CD4-positive, alpha-beta T cell (primary cell): Measurements from ENCODE around the gene CCP110. TPM values are rescaled to one million over a fixed set of nuclear protein-coding genes. Genes with fewer than 3 reads are reported as not detected.
A peak's percentile ranks its signal among the peaks of the same experiment; 100 is the strongest.

Experiments used
- ATAC-seq: fragments of 200-7000 bp; cut with Tn5 transposase; one replicate; pipeline ENCODE4 v1.10.0; 2022; ENCODE audit warnings: mild to moderate bottlenecking; ENCODE audit not compliant: poor library complexity
- CTCF ChIA-PET: fragments of 350-600 bp; sonication (Branson Sonifier 250); formaldehyde crosslinking; loops from one replicate; lab custom pipeline; 2021; ENCODE audit warnings: antibody characterized with exemption, inconsistent platforms; lab: Charles Lee
- POLR2A ChIA-PET: fragments of 350-600 bp; sonication (Branson Sonifier 250); formaldehyde crosslinking; loops from one replicate; lab custom pipeline; 2021; ENCODE audit warnings: antibody characterized with exemption, inconsistent platforms; lab: Charles Lee
- DNase-seq, 14 experiments: peaks; one replicate each; pipeline ENCODE4 v3.0.0-alpha.2; 2013 to 2020; ENCODE audit warnings: mixed read lengths in 2 of 14
- H3K27ac ChIP-seq, 2 donors: one replicate each; pipeline versions ENCODE4 v1.5.1 to v1.7.0; 2013; ENCODE audit warnings: low read length in 2 of 2, low read depth in 1 of 2, mild to moderate bottlenecking in 1 of 2
- H3K27me3 ChIP-seq, 2 experiments: 1 replicate in 1 of 2; 2 replicates in 1 of 2; pipeline versions ENCODE4 v1.6.1 to v1.7.0; 2013; ENCODE audit warnings: low read length in 2 of 2, control low read depth in 1 of 2, mild to moderate bottlenecking in 1 of 2, moderate library complexity in 1 of 2; ENCODE audit not compliant: insufficient read depth in 2 of 2, control insufficient read depth in 1 of 2
- H3K36me3 ChIP-seq: one replicate; pipeline ENCODE4 v1.6.1; 2013; ENCODE audit warnings: low read length, control low read depth; ENCODE audit not compliant: insufficient read depth
- H3K4me1 ChIP-seq: one replicate; pipeline ENCODE4 v1.6.1; 2013; ENCODE audit warnings: low read length, control low read depth; ENCODE audit not compliant: insufficient read depth
- H3K4me3 ChIP-seq: one replicate; pipeline ENCODE4 v1.5.1; 2013; ENCODE audit warnings: mild to moderate bottlenecking, low read length, moderate library complexity
- H3K9me3 ChIP-seq, 2 experiments: 1 replicate in 1 of 2; 2 replicates in 1 of 2; pipeline versions ENCODE4 v1.6.1 to v1.7.0; 2013; ENCODE audit warnings: low read length in 2 of 2, mild to moderate bottlenecking in 2 of 2, control low read depth in 1 of 2, moderate library complexity in 1 of 2; ENCODE audit not compliant: control insufficient read depth in 1 of 2, insufficient read depth in 1 of 2
- H3K27ac Mint-ChIP-seq: one replicate; pipeline ENCODE4 v1.8.0; 2020; ENCODE audit warnings: mixed read lengths
- H3K27me3 Mint-ChIP-seq: one replicate; pipeline ENCODE4 v1.8.0; 2021; ENCODE audit warnings: mixed read lengths
- H3K36me3 Mint-ChIP-seq: one replicate; pipeline ENCODE4 v1.8.0; 2021; ENCODE audit warnings: low read depth, mixed read lengths
- H3K4me1 Mint-ChIP-seq: one replicate; pipeline ENCODE4 v1.8.0; 2021; ENCODE audit warnings: low read depth, mixed read lengths
- H3K4me3 Mint-ChIP-seq: one replicate; pipeline ENCODE4 v1.8.0; 2020; ENCODE audit warnings: mild to moderate bottlenecking, mixed read lengths
- H3K9me3 Mint-ChIP-seq: one replicate; pipeline ENCODE4 v1.8.0; 2020; ENCODE audit warnings: mixed read lengths
- CTCF ChIP-seq: fragments of 200-600 bp; IDR thresholded peaks from one replicate; pipeline ENCODE4 v1.8.0; 2022; ENCODE audit warnings: antibody characterized with exemption, mild to moderate bottlenecking
- intact Hi-C, 2 experiments: fragments of 100-400 bp; cut with DNase I in 1 of 2; cut with micrococcal nuclease in 1 of 2; formaldehyde crosslinking; loops; one replicate each; pipeline versions ENCODE4 v1.15.1 to v1.9.0; 2023 to 2025; cut with DNase I, micrococcal nuclease
- total RNA-seq, 174 experiments: library from RNA in 2 of 174; stranded (reverse) in 2 of 174; gene quantifications; one replicate each; pipeline ENCODE4 v1.2.3 and lab custom pipeline; 2021 to 2026

CCP110 gene
- total RNA-seq, 2 experiments from 2014 or later = 14.8 to 15.4 TPM

- Mint-ChIP-seq H3K9me3 (no peaks in the 10 kb centered on the region), H3K36me3 (peaks cover 55% of the 10 kb centered on the region), H3K4me3 (no peak overlapping the region), H3K4me1 (peaks cover 2% of the 10 kb centered on the region), H3K27ac (no peak overlapping the region), H3K27me3 (no peaks in the 10 kb centered on the region)
- DNase-seq (no peak), ATAC-seq (no peak)
- CTCF ChIA-PET = no interaction called here
- no peak for TF ChIP-seq CTCF
- Histone ChIP-seq H3K4me3 (no peak overlapping the region), H3K4me1 (peaks cover 3% of the 10 kb centered on the region), H3K9me3 (no peaks in the 10 kb centered on the region), H3K27ac (no peak overlapping the region), H3K36me3 (peaks cover 28% of the 10 kb centered on the region), H3K27me3 (no peaks in the 10 kb centered on the region)
- POLR2A ChIA-PET = no interaction called here
- intact Hi-C loops = no loop called here
Measured at GRCh38 chr16:19499006-19499405, 24.7 kb upstream of the CCP110 start.

DNA sequence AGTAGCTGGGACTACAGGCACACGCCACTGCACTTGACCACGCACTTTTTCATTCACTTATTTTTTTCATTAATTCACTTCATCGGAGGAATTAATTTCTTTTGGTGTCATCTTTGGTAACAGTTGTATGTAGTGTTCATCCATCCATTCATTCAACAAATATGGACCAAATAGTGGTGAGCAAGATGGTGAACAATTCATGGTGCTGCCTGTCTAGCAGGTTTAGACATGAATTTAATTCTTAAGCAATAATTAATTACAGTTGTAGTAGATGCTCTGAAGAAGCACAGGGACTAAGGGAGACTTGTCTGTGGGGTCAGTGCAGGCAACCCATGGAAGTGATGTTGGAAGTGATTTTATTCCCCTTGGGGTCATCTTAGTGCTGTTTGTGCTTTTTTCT, 24.3 kb upstream of the CCP110 start:
- Histone ChIP-seq H3K4me3 (no peak overlapping the region), H3K27ac (no peak overlapping the region), H3K9me3 (no peaks in the 10 kb centered on the region), H3K27me3 (no peaks in the 10 kb centered on the region), H3K4me1 (no peaks in the 10 kb centered on the region), H3K36me3 (peaks cover 33% of the 10 kb centered on the region)
- no peak overlapping the region for H3K4me3 Mint-ChIP-seq
- H3K4me1 Mint-ChIP-seq = no peaks in the 10 kb centered on the region
- intact Hi-C loops = no loop called here
- H3K9me3 Mint-ChIP-seq = no peaks in the 10 kb centered on the region
- CTCF ChIA-PET = no interaction called here
- H3K27me3 Mint-ChIP-seq = no peaks in the 10 kb centered on the region
- POLR2A ChIA-PET = no interaction called here
- no peak for TF ChIP-seq CTCF
- H3K27ac Mint-ChIP-seq = no peak overlapping the region
- DNase-seq (no peak), ATAC-seq (no peak)
- H3K36me3 Mint-ChIP-seq = peaks cover 59% of the 10 kb centered on the region

- Mint-ChIP-seq H3K4me3 (no peak overlapping the region), H3K9me3 (no peaks in the 10 kb centered on the region), H3K36me3 (peaks cover 85% of the 10 kb centered on the region), H3K27me3 (no peaks in the 10 kb centered on the region), H3K4me1 (no peaks in the 10 kb centered on the region), H3K27ac (no peak overlapping the region)
- Histone ChIP-seq H3K4me3 (no peak overlapping the region), H3K27ac (no peak overlapping the region), H3K9me3 (no peaks in the 10 kb centered on the region), H3K36me3 (peaks cover 44% of the 10 kb centered on the region), H3K27me3 (no peaks in the 10 kb centered on the region), H3K4me1 (no peaks in the 10 kb centered on the region)
- CTCF ChIA-PET = interaction anchor here (0.8 to 2.0 kb wide), 4 partner anchors 12 to 417 kb away, joined by 3 to 28 read pairs (median 4); partner anchors contain the start of genes CCP110 and VPS35L
- ATAC-seq (peak; percentile 52), DNase-seq (peak; percentile 27 to 78 (median 54))
- peak; percentile 73 for TF ChIP-seq CTCF
- intact Hi-C loops = loop anchor here (1.0 kb wide), 1 partner anchor 416 kb away; no protein-coding TSS in a partner anchor
- POLR2A ChIA-PET = no interaction called here
Measured at GRCh38 chr16:19502395-19503131, 21.2 kb upstream of the CCP110 start.
